ENCODE data around the gene E2F2.

E2F2 gene

DNA sequence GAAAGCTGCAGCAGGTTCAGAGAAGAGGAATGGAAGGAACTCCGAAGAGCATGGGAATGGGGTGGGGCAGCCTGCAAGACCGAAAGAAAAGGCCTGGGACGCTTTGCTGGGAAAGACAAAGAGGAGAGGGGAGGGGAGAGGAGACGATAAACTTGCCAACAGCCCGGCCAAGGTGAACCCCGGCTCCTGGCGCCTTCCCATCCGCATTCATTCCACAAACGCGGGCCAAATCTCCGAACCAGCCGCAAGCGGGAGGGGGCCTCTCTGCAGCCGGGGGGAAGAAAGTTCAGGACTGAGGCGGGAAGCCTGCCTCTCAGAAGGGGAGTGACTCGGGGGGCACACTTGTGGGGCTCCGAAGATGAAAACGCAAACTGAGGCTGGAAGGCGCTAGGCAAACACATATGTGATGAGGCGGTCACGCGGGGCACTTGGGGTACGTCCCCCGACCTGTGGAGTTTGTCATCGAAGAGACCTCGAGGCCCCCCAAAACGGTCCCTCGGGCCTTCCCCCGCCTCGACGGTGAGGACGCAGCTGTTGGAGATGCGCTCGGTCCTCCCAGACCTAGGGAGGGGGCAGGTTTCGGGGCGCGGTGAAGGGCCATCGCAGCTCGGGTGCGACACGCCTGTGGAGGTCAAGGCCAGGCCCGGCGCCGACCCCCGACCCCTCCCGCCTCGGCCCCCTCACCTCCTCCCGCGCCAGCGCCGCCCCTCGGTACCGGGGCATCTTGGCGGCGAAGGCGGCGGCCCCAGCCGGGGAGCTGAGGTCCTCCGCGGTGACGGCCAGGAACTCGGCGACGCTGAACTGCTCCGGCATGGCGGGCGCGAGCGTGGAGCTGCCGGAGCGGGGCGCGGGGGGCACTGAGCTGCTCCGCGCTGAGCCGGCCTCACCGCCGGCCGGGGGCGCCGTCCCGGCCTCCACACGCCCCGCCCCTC, 47.4 kb downstream of the E2F2 start, which contains the start of gene ASAP3:
TSS of gene ASAP3 (minus strand) at position 859 of the 932 bp plus-strand sequence. CDS start at position 813, 46 bp downstream.
- DNase-seq (ENCODE audit: low spot score), result no peak

DNA sequence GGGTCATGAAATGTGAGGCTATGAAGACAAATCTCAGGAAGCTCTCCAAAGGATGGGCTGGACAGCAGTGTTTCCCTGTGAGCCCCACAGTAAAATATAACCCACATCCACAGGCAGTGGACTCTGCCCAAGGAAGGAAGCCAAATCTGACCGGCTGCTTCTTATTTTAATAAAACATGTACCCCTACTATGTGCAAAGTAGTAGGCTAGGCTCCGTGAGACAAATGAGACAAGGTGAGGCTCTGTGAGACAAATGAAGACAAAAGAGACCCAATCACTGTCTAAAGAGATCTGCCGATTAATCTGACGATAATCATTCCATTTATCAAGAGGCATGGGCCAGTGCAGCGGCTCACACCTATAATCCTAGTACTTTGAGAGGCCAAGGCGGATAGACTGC, 49.1 kb downstream of the E2F2 start:
- no peak for DNase-seq (ENCODE audit: low spot score)

DNA sequence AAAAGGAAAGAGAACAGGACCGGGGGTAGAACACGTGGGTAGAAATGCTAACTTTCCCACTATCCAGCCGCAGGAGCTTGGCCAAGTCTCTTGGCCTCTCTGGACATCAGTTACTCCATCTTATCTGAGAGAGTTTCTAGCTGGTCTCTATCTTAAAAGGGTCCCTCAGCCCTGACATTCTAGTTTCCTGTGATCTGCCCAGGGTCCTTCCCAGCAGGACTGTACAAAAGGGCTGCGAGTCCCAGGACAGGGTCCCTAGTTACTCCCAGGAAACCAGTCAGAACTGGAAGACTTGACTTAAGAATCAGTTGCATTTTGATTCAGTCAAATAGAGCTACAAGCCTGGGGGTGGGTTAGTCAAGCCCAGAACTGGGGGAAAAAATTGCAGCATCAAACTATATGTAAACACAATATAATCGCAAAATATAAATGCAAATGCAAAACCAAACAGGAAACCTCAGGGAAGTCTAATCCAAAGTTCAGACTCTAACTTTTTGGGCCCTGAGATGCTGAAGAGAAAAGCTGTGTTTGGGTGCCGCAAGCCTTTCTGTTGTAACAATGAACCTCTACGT, 49.9 kb downstream of the E2F2 start:
- no peak for DNase-seq (ENCODE audit: low spot score)

DNA sequence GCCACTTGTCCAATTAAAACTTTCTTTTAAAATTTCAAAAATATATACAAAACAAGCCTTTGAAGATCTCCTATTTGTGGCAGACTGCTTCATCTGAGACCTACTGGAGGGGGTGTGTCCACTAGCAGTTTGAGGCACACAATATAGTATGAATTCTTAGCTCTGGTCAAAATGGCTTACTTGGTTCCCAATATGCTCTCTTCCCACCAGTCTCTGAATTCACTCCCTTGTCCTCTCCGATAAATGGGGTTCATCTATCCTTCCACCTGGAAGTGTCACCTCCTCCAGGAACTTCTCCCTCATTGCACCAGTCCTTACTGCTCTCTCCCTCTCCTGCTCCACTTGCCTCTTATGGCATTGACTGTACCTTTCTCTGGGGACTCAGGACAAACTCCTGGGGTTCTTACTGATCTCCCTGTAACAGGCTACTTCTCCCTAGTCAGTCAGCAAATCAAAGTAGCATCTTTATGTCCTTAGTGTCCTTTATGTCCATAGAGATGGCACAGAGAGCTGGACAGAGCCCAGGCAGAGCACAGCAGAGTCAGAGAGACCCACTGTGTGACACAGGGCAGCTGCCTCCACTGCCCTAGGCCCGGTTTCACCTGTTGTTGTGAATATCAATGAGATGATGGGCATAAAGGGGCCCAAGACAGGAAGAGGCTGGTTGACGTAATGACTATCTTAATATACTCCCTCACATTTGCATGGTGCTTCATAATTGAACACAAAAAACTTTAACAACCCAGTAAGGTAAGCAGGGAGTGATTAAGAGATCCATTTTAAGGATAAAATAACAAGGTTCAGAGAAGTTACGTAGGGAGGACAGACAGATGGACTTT, 50.6 kb downstream of the E2F2 start:
- DNase-seq (ENCODE audit: low spot score), result no peak

DNA sequence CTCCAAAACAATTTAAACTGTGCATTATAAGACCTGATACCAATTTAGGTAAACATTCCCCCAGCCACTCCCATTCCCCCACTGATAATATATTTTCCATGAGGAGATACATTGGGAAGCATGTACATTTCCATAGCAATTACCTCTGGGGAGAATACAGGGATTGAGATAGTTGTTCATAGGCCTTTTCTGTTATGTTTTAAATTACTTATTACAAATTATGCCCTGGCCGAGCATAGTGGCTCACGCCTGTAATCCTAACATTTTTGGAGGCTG, 51.4 kb downstream of the E2F2 start:
- DNase-seq (ENCODE audit: low spot score), result no peak

DNA sequence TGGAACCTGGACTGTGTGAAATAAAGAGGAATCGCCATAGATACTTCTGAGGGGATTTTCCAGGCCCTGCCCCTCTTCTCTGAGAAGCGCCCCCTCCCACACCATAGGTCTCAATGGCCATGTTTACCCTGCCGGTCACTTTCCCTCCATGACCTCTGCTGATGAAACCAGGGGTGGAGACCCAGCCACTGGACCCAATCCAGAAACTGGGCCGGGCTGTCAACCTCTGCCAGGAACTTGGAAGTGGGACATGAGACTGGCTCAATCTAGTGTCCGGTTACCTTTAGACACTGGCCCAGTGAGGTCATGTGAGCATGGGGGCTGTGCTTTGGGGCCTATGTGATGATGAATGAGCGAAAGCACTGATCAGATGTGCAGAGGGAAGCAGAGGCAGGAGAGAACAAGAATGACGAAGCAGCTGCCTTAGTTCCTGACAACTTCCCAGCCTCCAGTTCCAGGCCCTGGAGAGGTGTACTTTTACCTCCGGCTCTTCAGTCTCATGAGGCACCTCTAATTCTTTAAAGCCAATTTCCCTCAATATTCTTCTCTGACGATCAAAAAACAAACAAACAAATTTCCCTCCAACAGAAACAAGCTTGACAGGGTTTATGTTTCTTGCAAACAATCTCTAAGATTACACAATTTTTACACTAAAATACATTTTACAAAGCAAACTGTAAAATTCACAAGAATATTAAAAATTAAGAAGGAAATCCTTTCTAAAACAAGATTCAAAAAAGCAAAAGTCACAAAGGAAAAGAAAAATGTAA, 52.0 kb downstream of the E2F2 start:
- DNase-seq (ENCODE audit: low spot score), result no peak

DNA sequence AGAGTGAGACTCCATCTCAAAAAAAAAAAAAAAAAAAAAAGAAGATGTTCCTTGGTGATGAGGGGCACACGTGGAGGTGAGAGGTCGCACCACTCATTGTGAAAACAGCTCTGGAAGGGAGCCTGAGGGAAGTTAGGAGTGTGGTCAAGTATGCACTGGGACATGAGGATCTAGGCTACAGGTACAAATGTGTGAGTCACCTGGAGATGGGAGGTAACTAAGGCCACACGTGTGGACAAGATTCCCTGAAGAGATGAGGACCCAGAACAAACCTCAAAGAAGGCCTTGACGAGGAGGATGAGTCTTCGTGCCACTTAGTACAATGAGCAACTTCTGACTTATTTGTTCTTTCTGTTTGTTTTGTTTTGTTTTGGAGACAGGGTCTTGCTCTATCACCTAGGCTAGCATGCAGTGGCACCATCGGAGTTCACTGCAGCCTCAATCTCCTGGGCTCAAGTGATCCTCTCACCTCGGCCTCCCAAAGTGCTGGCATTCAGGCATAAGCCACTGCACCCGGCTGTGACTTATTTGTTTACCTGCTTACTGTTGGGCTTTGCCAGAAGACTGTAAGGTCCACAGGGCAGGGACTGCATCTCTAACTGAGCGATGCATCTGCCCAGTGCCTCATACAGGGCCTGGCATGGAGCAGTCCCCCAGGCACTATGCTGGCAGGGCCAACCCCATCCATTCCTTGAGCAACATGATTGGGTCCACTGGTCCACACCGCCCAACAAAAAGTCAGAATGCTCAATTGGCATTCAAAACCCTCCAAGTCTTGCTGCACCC, 53.5 kb downstream of the E2F2 start:
- no peak for DNase-seq (ENCODE audit: low spot score)

DNA sequence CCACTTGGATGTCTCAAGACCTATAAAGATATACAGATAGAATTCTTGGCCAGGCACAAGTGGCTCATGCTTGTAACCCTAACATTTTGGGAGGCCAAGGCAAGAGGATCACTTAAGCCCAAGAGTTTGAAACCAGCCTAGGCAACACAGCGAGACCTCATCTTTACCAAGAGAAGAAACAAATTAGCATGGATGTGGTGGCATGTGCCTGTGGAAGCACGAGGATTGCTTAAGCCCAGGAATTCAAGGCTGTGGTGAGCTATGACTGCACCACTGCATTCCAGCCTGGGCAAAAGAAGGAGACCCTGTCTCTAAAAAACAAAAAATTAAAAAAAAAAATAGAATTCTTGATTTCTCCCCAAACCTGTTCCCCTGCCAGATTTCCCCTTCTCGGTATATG, 55.4 kb downstream of the E2F2 start:
- no peak for DNase-seq (ENCODE audit: low spot score)

DNA sequence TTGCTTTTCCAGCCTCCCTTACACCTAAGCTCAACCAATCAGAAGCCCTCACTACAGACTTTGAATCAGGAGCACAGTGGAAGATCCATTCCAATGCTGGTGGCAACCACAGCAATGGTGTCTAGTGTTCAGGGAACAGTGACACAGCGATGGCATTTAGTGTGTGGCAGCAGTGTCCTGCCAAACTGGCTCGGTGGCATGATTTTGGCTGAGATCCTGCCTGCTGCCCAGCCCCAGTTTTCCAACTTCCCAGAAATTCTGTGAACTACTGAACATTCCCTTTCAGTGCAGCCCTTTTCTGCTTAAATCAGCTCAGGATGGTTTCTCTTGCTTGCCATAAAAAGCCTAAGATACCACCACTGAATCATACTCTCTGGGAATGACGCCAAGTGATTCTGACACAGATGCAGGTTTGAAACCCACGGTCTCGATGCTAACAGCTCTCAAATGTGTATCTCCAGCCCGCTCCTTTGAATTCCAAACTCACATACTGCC, 55.9 kb downstream of the E2F2 start:
- no peak for DNase-seq (ENCODE audit: low spot score)

DNA sequence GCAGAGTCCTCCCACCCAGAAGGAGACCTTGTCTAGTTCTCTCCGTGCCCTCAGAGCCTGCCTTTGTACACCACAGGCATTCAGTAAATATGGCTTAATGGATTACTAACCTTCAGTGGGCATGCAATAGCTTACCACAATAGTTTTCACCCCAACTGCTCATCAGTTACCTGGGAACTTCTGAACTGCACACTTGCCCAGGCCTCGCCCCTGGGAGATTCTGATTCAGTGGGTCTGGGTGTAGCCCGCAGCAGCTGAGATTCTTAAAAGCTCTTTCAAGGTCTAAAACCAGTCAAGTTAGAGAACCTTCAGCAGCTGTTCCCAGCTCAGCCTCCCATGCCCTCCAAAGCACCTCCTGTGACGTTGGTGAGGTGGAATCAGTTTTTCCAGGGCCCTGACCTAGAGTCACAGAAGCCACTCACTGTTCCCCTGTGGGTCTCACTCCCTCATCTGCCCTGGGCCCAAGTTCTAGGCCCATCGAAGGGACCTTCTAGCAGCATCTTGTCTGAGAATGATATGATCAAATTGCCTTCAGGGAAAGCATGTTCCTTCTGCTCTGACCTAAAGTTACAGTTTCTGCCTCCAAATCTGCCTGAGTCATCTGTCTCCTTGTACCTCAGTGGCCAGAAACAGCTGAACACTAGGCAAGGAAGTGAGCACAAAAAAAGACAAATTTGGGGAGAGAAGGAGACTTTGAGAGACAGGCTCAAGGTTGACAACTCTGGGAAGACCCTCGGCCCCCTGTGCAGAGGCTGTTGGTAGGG, 57.8 kb downstream of the E2F2 start:
- peak; percentile 58 for DNase-seq (ENCODE audit: low spot score)

DNA sequence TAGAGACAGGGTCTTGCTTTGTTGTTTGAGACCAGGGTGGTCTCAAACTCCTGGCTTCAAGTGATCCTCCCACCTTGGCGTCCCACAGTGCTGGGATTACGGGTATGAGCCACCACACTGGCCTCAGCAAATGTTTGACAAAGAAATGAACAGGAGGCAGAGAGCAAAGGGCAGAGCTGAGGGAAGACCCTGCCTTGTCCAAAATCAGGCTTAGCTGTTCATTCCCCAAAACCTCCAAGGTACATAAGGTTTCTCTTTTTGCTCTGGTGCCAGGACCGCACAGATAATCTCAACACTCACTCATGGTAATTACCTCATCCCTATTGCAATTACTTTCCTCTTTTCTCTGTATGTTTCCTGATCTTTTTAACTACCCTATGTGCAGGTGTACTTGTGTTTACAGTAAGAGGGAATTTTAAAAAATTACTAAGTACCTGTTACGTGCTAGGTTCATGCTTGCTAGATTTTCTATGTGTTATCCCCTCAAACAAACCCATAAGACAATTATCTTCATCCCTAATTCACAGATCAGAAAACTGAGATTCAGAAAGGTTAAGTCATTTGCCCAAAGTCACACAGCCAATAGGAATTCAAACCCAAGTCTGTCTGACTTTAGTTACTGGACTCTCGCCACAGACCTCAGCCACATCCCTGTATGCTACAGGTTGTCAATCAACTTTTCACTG, 58.5 kb downstream of the E2F2 start:
- DNase-seq (ENCODE audit: low spot score), result no peak

DNA sequence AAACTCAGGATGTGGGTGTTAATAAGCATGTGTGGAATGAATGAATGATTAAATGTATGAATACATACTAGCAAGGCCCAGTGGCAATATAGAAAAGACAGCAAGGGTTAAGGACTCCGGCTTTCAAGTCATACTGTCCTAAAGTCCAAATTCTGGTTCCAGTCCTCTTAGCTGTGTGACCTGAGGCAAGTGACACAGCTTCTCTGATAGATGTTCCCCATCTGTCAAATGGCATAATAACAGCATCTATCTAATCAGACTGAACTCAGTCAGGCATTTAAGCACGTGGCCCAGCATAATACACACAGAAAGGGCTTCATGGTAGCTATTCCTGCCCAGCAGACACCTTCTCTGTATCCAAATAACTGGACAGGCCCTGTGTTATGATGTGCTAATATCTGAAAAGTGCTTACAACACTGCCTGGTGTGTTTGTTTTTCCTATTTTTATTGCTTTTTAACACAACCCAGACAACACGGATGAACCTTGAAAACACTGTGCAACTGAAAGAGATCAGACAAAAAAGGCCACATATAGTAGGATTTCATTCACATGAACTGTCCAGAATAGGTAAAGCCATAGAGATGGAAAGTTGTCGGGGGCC, 59.5 kb downstream of the E2F2 start:
- no peak for DNase-seq (ENCODE audit: low spot score)

DNA sequence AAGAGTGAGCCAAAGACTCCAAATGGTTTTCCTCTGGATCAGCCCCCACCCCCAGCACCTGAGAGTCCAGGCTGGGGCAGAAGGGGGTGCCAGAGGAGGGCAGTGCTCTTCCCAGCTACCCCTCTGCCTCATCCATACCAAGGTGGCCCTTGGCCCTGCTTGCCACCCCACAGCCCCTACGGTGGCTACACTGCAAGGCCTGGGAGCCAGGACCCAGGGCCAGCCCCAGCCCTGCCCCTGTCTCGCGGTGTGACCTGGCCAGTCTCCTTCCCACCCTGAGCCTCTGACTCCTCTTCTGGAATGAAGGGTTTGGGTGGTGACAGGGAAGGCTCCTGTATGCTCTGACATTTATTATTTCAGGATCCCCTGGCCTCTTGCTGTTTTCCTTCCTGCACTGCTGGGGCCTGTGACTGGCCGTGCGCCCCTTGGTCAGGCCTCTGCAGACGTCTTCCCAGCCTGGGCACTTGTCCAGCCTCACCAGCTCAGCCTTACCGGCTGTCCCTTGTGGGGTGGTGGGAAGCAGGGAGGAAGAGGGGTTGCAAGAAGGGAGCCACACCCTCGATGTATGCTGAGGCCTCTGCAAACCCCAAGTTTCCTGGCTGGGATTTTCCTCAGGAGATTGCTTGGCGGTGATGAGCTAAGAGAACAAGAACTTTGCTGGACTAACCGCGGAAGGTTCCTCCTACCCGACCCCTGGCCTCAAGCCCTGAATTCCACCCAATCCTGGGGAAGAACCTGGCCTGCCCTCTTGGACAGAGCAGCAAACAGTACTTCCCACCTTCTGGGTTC, 60.6 kb downstream of the E2F2 start:
- DNase-seq (ENCODE audit: low spot score), result no peak

DNA sequence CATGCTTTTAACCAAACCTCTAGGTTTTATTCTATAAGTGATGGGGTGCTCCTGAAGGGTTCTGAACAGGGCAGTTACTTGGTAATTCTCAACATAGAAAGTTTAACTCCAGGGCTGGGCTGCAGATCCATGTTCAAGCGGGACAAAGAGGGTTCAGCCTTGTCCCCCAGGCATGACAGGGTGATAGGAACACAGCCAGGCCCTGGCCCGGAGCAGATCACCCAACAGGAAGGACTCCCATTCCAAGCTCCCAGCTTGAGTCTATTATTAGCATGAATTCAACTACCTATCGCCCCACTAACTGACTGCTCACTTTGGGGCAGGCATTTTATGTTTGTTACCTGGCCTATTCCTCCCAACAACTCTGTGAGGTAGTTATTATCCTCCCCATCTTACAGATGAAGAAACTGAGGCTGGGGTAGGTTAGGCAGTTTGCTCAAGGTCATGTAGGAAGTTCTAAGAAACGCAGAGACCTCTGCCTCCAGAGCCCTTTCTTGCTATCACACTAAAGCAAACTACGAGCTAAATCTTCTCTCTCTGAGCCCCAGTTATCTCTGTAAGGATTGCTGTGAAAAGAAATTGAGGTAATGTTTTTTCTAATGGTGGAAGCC, 61.6 kb downstream of the E2F2 start:
- DNase-seq (ENCODE audit: low spot score), result no peak

DNA sequence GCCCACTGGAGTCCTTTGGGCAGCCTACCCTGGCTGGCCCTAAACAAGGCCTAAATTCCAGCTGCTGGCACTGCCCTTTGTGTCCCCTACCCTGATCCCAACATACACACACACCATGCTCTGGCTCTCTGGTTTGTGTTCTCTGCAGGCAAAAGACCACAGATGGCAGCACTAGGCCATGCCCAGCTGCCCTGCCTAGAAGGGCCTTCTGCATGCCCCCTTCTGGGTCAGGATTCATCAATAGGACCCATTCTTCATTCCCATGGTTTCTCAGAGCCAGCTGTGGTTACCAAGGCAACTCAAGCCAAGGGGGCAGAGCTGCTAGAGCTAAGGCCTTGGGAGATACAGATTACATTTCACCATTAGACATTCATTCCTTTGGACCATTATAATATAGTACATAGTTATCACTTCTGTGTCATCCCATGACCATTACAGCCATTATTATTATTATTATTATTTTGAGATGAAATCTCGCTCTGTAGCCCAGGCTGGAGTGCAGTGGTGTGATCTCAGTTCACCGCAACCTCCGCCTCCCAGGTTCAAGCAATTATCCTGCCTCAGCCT, 64.5 kb downstream of the E2F2 start:
- DNase-seq (ENCODE audit: low spot score), result no peak

DNA sequence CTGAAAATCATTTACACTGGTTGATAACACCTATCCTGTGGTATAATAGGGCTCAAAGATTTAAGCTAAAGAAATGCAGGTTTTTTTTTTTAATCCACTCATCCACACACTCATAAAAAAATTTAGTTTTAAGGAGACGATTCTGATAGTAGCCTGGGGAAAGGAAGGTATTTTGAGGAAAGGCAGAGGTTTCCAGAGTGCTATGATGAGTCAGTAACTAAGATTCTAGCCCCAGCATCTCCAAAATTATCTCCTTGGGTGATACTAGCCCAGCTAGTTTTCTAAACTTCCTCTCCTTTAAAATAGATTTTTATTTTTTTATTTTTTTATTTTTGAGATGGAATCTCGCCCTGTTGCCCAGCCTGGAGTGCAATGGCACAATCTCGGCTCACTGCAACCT, 67.7 kb downstream of the E2F2 start:
- no peak for DNase-seq (ENCODE audit: low spot score)

DNA sequence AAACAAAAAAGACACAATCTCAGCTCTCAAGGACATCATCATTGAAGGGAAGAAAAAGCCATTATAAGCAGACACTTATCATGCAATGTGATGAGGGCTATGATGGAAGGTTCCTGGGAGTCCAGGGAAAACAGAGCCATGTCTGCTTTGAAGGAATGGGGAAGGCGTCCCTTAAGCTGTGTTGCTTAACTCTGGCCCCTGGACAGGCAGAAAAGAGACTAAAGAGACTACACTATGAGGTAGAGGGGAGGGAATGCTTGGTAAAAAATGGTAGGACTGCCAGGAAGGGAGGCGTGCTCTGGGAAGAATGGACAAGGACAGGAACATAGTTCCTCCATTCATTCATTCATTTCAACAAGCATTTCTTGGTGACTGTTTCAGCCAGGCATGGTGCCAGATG, 68.3 kb downstream of the E2F2 start:
- DNase-seq (ENCODE audit: low spot score), result no peak

DNA sequence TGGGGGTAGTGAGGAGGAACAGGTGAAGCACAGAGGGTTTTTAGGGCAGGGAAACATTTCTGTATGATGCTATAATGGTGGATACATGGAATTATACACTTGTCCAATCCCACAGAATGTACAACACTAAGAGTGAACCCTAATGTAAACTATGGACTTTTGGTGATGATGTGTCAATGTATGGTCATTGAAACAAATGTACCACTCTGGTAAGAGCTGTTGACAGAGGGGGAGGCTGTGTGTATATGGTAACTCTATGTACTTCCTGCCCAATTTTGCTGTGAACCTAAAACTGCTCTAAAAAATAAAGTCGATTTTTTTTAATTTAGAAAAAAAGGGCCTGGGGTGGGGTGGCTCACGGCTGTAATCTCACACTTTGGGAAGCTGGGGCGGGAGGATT, 70.0 kb downstream of the E2F2 start:
- DNase-seq (ENCODE audit: low spot score), result no peak

All from SW480 (cell line).